AG04450 (cell line): ENCODE measurements around the gene EIF3F. TPM values are rescaled to one million over a fixed set of nuclear protein-coding genes. Genes with fewer than 3 reads are reported as not detected.

Experiments
- CTCF ChIA-PET: fragments of 300-600, 350-600 bp; formaldehyde crosslinking; extraction: SDS; loops from one replicate; lab custom pipeline; 2022; ENCODE audit warnings: antibody characterized with exemption, inconsistent platforms; lab: Charles Lee
- POLR2A ChIA-PET: fragments of 350-600 bp; formaldehyde crosslinking; extraction: SDS; loops from one replicate; lab custom pipeline; 2021; ENCODE audit warnings: antibody characterized with exemption, inconsistent platforms; lab: Yijun Ruan, JAX
- DNase-seq: peaks from one replicate; pipeline ENCODE4 v3.0.0-alpha.2; 2011; ENCODE audit warnings: low read depth, low spot score
- H3K27ac ChIP-seq: one replicate; pipeline ENCODE4 v1.5.1; 2012; ENCODE audit warnings: low read depth, low read length, control low read depth
- H3K27me3 ChIP-seq: one replicate; pipeline ENCODE4 v1.6.0; 2012; ENCODE audit warnings: low read length; ENCODE audit not compliant: control insufficient read depth, insufficient read depth
- H3K4me3 ChIP-seq: 2 replicates; pipeline ENCODE4 v1.5.1; 2011; ENCODE audit warnings: mild to moderate bottlenecking, low read depth, low read length, control low read depth
- H3K9me3 ChIP-seq: 2 replicates; pipeline ENCODE4 v1.5.1; 2012; ENCODE audit warnings: low read length; ENCODE audit not compliant: control insufficient read depth, insufficient read depth
- polyA plus RNA-seq: library from polyadenylated mRNA; depleted of rRNA; stranded (reverse); fragments of >200 nt; gene quantifications from 2 replicates; pipeline ENCODE4 v1.2.3, GENCODE V29; 2011
- TF ChIP-seq, protein P1 (sequence below): IDR thresholded peaks from 2 replicates; pipeline ENCODE4 v1.5.1; 2011; ENCODE audit warnings: low read depth, low read length, control low read depth, inconsistent platforms

The EIF3F gene
- polyA plus RNA-seq, 1 experiment = 216 TPM

DNA sequence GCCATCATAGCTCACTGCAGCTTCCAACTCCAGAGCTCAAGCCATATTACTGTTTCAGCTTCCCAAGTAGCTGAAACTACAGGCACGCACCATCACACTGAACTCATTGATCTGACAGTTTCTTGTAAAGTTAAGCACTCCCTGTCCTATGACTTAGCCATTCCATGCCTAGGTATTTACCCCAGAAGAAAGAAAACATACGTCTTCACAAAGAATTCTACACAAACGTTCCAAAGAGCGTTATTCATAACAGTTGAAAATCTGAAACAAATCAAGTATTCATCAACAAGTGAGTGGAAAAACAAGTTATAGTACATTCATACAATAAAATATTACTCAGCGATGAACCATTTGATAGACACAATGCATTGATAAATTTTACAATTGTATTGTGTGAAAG lies 14.1 kb upstream of the EIF3F start:
- H3K4me3 ChIP-seq = no peak overlapping the region
- no peak for DNase-seq
- no peak overlapping the region for H3K27ac ChIP-seq
- TF ChIP-seq, protein P1, sequence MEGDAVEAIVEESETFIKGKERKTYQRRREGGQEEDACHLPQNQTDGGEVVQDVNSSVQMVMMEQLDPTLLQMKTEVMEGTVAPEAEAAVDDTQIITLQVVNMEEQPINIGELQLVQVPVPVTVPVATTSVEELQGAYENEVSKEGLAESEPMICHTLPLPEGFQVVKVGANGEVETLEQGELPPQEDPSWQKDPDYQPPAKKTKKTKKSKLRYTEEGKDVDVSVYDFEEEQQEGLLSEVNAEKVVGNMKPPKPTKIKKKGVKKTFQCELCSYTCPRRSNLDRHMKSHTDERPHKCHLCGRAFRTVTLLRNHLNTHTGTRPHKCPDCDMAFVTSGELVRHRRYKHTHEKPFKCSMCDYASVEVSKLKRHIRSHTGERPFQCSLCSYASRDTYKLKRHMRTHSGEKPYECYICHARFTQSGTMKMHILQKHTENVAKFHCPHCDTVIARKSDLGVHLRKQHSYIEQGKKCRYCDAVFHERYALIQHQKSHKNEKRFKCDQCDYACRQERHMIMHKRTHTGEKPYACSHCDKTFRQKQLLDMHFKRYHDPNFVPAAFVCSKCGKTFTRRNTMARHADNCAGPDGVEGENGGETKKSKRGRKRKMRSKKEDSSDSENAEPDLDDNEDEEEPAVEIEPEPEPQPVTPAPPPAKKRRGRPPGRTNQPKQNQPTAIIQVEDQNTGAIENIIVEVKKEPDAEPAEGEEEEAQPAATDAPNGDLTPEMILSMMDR = no peak
- H3K27me3 ChIP-seq = no peaks in the 10 kb centered on the region
- H3K9me3 ChIP-seq = no peaks in the 10 kb centered on the region
- ChIA-PET CTCF (no interaction called here), POLR2A (no interaction called here)

DNA sequence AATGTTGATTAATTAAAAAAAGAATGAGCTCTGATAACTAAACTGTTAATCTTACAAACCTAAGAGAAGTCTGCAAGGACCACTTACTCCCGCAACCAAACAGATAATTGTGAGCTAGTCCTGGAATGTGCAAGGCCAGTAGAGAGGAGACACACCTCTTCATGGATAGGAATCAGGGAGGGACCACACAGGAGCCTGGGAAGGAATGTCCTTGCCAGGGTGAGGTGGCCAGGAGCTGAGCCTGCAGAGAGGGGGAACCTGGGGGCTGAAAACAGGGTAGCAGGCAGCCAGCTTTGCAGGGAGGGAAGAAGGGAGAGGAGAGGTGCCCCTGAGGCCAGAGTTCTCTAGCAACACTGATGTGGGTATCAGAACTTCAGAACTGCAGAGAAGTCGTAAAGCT lies 12.5 kb upstream of the EIF3F start:
- no peak overlapping the region for H3K4me3 ChIP-seq
- CTCF ChIA-PET = interaction anchor here (0.9 to 3.2 kb wide), 6 partner anchors 12 to 125 kb away, joined by 3 to 37 read pairs (median 6); partner anchors contain the start of gene EIF3F
- POLR2A ChIA-PET = interaction anchor here (0.7 kb wide), 1 partner anchor 12 kb away, joined by 3 read pairs; no protein-coding TSS in a partner anchor
- H3K27me3 ChIP-seq = no peaks in the 10 kb centered on the region
- H3K27ac ChIP-seq = peak overlapping the region; percentile 13
- H3K9me3 ChIP-seq = no peaks in the 10 kb centered on the region
- DNase-seq = no peak
- TF ChIP-seq, protein P1 = no peak

DNA sequence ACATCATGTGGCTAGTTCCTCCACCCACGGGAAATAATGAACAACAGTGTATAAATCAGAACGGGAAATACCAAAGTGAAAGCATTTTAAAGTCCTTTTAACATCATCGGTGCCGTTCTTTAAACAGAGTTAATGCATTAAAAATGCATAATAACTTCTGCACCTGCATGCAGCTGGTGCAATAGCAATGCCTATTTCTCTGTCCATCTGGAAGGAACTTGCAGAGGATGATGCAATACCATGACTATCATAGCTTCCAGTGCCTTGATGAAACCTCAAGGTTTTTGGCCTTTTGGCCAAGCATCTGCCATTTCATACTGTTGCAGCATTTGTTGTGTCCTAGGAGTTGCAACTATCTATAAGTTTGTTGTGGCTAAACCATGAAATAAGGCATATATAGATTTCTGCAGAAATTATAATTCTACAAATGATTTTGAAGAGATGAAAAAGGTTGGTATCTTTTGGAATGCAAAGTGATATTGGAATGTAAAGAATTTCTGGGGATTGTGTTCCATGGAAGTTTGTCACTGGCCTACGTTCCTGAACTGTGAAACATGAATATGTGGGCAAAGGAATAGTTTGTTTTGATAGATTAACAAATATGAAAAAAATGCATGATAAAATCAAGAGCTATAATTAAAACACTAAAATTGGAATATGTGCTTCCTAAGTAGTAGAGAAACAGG lies 9.8 kb upstream of the EIF3F start:
- H3K27ac ChIP-seq = peak overlapping the region; percentile 82
- no peaks in the 10 kb centered on the region for H3K9me3 ChIP-seq
- TF ChIP-seq, protein P1 = no peak
- no peaks in the 10 kb centered on the region for H3K27me3 ChIP-seq
- ChIA-PET CTCF (interaction anchor here (0.7 to 2.8 kb wide), 6 partner anchors 9 to 122 kb away, joined by 3 to 45 read pairs (median 11); partner anchors contain the start of gene EIF3F), POLR2A (interaction anchor here (1.2 to 2.2 kb wide), 3 partner anchors 10 to 72 kb away, joined by 3 to 24 read pairs (median 3); partner anchors contain the start of genes EIF3F and NLRP10)
- DNase-seq = peak; percentile 77
- no peak overlapping the region; the same call in 1 of the 2 replicates for H3K4me3 ChIP-seq

DNA sequence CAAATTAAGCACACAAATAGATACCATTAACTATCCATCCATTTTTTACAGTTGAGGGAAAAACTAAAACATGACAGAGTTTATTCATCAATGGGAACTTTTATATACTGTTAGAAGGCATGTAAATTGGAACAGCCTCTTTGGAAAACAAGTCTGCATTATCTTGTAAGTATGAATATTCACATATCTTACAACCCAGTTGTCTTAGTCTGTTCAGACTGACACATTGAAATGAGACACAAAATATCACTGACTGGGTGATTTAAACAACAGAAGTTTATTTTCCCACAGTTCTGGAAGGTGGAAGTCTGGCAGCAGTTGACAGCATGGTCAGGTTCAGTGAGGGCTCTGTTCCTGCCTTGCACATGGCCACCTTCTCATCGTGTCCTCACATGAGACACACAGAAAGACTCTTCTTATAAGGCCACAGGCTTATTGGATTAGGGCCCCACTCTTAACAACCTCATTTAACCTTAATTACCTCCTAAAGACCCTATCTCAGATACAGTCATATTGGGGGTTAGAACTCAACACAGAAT lies 5.4 kb upstream of the EIF3F start:
- Histone ChIP-seq H3K9me3 (peaks cover 4% of the 10 kb centered on the region), H3K27ac (no peak overlapping the region), H3K4me3 (no peak overlapping the region), H3K27me3 (no peaks in the 10 kb centered on the region)
- no peak for DNase-seq
- POLR2A ChIA-PET = no interaction called here
- TF ChIP-seq, protein P1 = no peak
- CTCF ChIA-PET = interaction anchor here (0.9 kb wide), 1 partner anchor 77 kb away, joined by 3 read pairs; no protein-coding TSS in a partner anchor

DNA sequence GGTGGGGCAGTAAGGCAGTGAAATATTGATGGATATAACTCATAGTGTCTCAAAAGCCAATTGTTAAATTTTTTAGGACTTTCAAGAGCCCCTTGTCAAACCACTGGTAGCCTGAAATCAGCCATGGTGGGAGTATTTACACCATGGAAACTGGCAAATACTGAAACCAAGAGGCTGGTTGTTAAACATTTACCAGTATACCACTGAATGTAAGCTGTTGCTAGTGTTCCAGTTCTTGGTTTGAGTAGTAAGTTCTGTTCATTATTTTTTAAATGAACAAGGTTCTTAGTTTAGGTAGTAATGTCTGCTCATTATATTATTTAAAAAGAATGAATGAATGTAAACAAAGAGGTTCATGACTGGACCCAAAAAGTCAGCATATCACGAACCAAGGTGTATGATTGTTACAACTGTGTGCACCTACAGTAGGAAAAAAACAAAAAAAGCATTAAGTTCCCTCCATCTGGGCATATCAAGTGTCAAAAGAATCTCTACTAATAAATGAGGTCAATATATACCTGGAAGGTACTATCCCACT lies 4.5 kb upstream of the EIF3F start:
- peaks cover 4% of the 10 kb centered on the region for H3K9me3 ChIP-seq
- no peaks in the 10 kb centered on the region for H3K27me3 ChIP-seq
- H3K27ac ChIP-seq = no peak overlapping the region
- ChIA-PET POLR2A (no interaction called here), CTCF (interaction anchor here (0.9 to 4.7 kb wide), 3 partner anchors 78 to 90 kb away, joined by 3 to 261 read pairs (median 14); no protein-coding TSS in a partner anchor)
- no peak overlapping the region for H3K4me3 ChIP-seq
- DNase-seq = no peak
- TF ChIP-seq, protein P1 = no peak
